Endothelial cell of umbilical vein (primary cell): ENCODE results near the gene NEMF.

Experiments used
- EZH2 ChIP-seq: IDR thresholded peaks from 2 replicates; pipeline ENCODE4 v1.6.1; 2012; ENCODE audit warnings: borderline replicate concordance, low read depth, mild to moderate bottlenecking, moderate library complexity, low read length, inconsistent platforms; ENCODE audit not compliant: severe bottlenecking
- FOS ChIP-seq: IDR thresholded peaks from 2 replicates; pipeline ENCODE4 v1.6.1; 2011; ENCODE audit warnings: mild to moderate bottlenecking, low read length, moderate library complexity, borderline replicate concordance; ENCODE audit not compliant: insufficient read depth
- JUN ChIP-seq: IDR thresholded peaks from 2 replicates; pipeline ENCODE4 v1.6.1; 2011; ENCODE audit warnings: borderline replicate concordance, low read depth; ENCODE audit not compliant: insufficient read length, insufficient read depth
- POLR2A ChIP-seq: IDR thresholded peaks from 2 replicates; pipeline ENCODE4 v1.6.1; 2012; ENCODE audit warnings: low read depth, mild to moderate bottlenecking, control low read depth, low read length
- POLR2AphosphoS5 ChIP-seq: IDR thresholded peaks from 2 replicates; pipeline ENCODE4 v1.6.1; 2012; ENCODE audit warnings: low read depth, mild to moderate bottlenecking, control low read depth, low read length, moderate library complexity; ENCODE audit not compliant: insufficient read depth
- TF ChIP-seq, protein P1 (sequence below), 2 donors: IDR thresholded peaks; 1 replicate in 1 of 2; 2 replicates in 1 of 2; pipeline ENCODE4 v1.5.1; 2011; ENCODE audit warnings: low read length in 2 of 2, mild to moderate bottlenecking in 2 of 2, moderate library complexity in 2 of 2, control low read depth in 1 of 2, inconsistent platforms in 1 of 2, low read depth in 1 of 2; ENCODE audit not compliant: insufficient read depth in 1 of 2; ENCODE audit errors: extremely low read depth in 1 of 2
- TF ChIP-seq, protein P2 (sequence below): IDR thresholded peaks from 2 replicates; pipeline ENCODE4 v1.6.1; 2011; ENCODE audit not compliant: insufficient read depth, insufficient read length

DNA sequence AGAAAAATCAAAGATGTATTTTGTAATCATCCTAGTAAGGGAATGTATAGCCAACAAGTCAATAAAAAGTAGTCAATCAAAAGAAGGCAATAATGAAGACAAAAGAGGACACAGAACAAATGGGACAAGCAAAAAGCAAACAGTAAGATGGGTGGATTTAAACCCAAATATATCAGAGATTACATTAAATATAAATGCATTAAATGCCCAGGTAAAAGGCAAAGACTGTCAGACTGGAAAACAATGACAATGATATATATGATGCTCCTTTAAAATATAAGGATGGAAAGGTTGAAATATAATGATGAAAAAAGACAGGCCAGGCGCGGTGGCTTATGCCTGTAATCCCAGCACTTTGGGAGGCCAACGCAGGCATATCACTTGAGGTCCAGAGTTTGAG is 35.7 kb downstream of the NEMF start:
- no peak for TF ChIP-seq POLR2A
- TF ChIP-seq, protein P1, sequence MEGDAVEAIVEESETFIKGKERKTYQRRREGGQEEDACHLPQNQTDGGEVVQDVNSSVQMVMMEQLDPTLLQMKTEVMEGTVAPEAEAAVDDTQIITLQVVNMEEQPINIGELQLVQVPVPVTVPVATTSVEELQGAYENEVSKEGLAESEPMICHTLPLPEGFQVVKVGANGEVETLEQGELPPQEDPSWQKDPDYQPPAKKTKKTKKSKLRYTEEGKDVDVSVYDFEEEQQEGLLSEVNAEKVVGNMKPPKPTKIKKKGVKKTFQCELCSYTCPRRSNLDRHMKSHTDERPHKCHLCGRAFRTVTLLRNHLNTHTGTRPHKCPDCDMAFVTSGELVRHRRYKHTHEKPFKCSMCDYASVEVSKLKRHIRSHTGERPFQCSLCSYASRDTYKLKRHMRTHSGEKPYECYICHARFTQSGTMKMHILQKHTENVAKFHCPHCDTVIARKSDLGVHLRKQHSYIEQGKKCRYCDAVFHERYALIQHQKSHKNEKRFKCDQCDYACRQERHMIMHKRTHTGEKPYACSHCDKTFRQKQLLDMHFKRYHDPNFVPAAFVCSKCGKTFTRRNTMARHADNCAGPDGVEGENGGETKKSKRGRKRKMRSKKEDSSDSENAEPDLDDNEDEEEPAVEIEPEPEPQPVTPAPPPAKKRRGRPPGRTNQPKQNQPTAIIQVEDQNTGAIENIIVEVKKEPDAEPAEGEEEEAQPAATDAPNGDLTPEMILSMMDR (IDR thresholded peaks at IDR 0.05; ENCODE audit: extremely low read depth in 1 of 2, insufficient read depth in 1 of 2, low read depth in 1 of 2, low read length in 2 of 2) = no peak
- TF ChIP-seq FOS = no peak
- TF ChIP-seq, protein P2, sequence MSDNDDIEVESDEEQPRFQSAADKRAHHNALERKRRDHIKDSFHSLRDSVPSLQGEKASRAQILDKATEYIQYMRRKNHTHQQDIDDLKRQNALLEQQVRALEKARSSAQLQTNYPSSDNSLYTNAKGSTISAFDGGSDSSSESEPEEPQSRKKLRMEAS = no peak
- TF ChIP-seq POLR2AphosphoS5 = no peak
- TF ChIP-seq JUN = no peak
- TF ChIP-seq EZH2 = no peak
